Ectodermal cell (in vitro differentiated cells): Measurements from ENCODE around the gene ANAPC1.
"Not testable (repeated sequence)": the region's sequence is repeated elsewhere in the genome, so short reads cannot be mapped to it uniquely, and the experiment has no call there.

Experiments used
- H3K27ac ChIP-seq: 2 replicates; pipeline ENCODE4 v1.7.0; 2013; ENCODE audit warnings: mild to moderate bottlenecking, low read depth, low read length; ENCODE audit not compliant: insufficient read depth, poor library complexity, severe bottlenecking
- H3K27me3 ChIP-seq: 2 replicates; pipeline ENCODE4 v1.7.0; 2013; ENCODE audit warnings: mild to moderate bottlenecking, low read length; ENCODE audit not compliant: insufficient read depth, control insufficient read depth, poor library complexity, severe bottlenecking
- H3K36me3 ChIP-seq: one replicate; pipeline ENCODE4 v1.7.0; 2013; ENCODE audit warnings: low read length; ENCODE audit not compliant: control insufficient read depth, insufficient read depth
- H3K4me1 ChIP-seq: one replicate; pipeline ENCODE4 v1.7.0; 2013; ENCODE audit warnings: low read length; ENCODE audit not compliant: control insufficient read depth, insufficient read depth
- H3K4me3 ChIP-seq: 2 replicates; pipeline ENCODE4 v1.7.0; 2013; ENCODE audit warnings: low read depth, low read length, control low read depth; ENCODE audit not compliant: insufficient read depth
- H3K9me3 ChIP-seq: 2 replicates; pipeline ENCODE4 v1.7.0; 2013; ENCODE audit warnings: mild to moderate bottlenecking, low read length, moderate library complexity; ENCODE audit not compliant: control insufficient read depth
- WGBS, 2 experiments: methylation state at CpG; one replicate each; pipeline ENCODE4 v1.1.7; 2013; ENCODE audit warnings: missing lambda C conversion rate in 2 of 2; 5-methylcytosine and 5-hydroxymethylcytosine counted together

Gene ANAPC1

GRCh38 chr2:111812970-111813622, 70.9 kb downstream of the ANAPC1 start:
- not testable (repeated sequence) for H3K4me1 ChIP-seq, H3K9me3 ChIP-seq, H3K27me3 ChIP-seq, H3K27ac ChIP-seq, H3K4me3 ChIP-seq, H3K36me3 ChIP-seq
- 100% methylated on average over 1 of the region's 7 CpGs; no CpG with 5 or more reads in 1 of the 2 experiments for WGBS, 2 experiments

- H3K9me3 ChIP-seq, H3K27ac ChIP-seq, H3K36me3 ChIP-seq, H3K4me3 ChIP-seq, H3K27me3 ChIP-seq, H3K4me1 ChIP-seq: not testable (repeated sequence)
- WGBS, 2 experiments, result no CpG with 5 or more reads among the region's 1 CpG
Measured at GRCh38 chr2:111790633-111791032, 93.4 kb downstream of the ANAPC1 start.

- not testable (repeated sequence) for H3K9me3 ChIP-seq, H3K4me3 ChIP-seq, H3K27ac ChIP-seq, H3K36me3 ChIP-seq, H3K4me1 ChIP-seq, H3K27me3 ChIP-seq
- 89 to 100% methylated on average over 3 of the region's 3 CpGs for WGBS, 2 experiments
Measured at GRCh38 chr2:111784081-111784480, 99.9 kb downstream of the ANAPC1 start.

GRCh38 chr2:111782195-111782594, 101.8 kb downstream of the ANAPC1 start:
- 80% methylated on average over 2 of the region's 6 CpGs; no CpG with 5 or more reads in 1 of the 2 experiments for WGBS, 2 experiments
- not testable (repeated sequence) for H3K36me3 ChIP-seq, H3K27me3 ChIP-seq

GRCh38 chr2:111781443-111782094, 102.4 kb downstream of the ANAPC1 start:
- WGBS, 2 experiments, result 93 to 100% methylated on average over 5 of the region's 9 CpGs
- H3K4me3 ChIP-seq, H3K27ac ChIP-seq: not testable (repeated sequence)

More at GRCh38 chr2:111782195-111782594, 101.8 kb downstream of the ANAPC1 start:
- H3K4me1 ChIP-seq, H3K4me3 ChIP-seq, H3K9me3 ChIP-seq, H3K27ac ChIP-seq: not testable (repeated sequence)

GRCh38 chr2:111777155-111777554, 106.8 kb downstream of the ANAPC1 start:
- H3K4me3 ChIP-seq, H3K36me3 ChIP-seq, H3K9me3 ChIP-seq, H3K27ac ChIP-seq, H3K27me3 ChIP-seq, H3K4me1 ChIP-seq: not testable (repeated sequence)
- 88 to 92% methylated on average over 2 to 4 of the region's 4 CpGs for WGBS, 2 experiments

More at GRCh38 chr2:111781443-111782094, 102.4 kb downstream of the ANAPC1 start:
- not testable (repeated sequence) for H3K27me3 ChIP-seq, H3K36me3 ChIP-seq, H3K4me1 ChIP-seq, H3K9me3 ChIP-seq

- not testable (repeated sequence) for H3K4me3 ChIP-seq, H3K27ac ChIP-seq, H3K27me3 ChIP-seq, H3K9me3 ChIP-seq, H3K4me1 ChIP-seq, H3K36me3 ChIP-seq
- WGBS, 2 experiments, result no CpG with 5 or more reads among the region's 3 CpGs
Measured at GRCh38 chr2:111776296-111776695, 107.7 kb downstream of the ANAPC1 start.

GRCh38 chr2:111772180-111772579, 111.8 kb downstream of the ANAPC1 start:
- H3K4me3 ChIP-seq, H3K4me1 ChIP-seq, H3K27ac ChIP-seq, H3K27me3 ChIP-seq, H3K36me3 ChIP-seq, H3K9me3 ChIP-seq: not testable (repeated sequence)
- WGBS, 2 experiments, result no CpG with 5 or more reads among the region's 6 CpGs

GRCh38 chr2:111770916-111771658, 112.9 kb downstream of the ANAPC1 start:
- not testable (repeated sequence) for H3K36me3 ChIP-seq, H3K4me3 ChIP-seq, H3K27me3 ChIP-seq, H3K27ac ChIP-seq, H3K4me1 ChIP-seq, H3K9me3 ChIP-seq
- WGBS, 2 experiments, result no CpG with 5 or more reads among the region's 3 CpGs

GRCh38 chr2:111768266-111769190, 115.5 kb downstream of the ANAPC1 start:
- WGBS, 2 experiments, result 83 to 96% methylated on average over 5 of the region's 8 CpGs
- H3K4me3 ChIP-seq, H3K36me3 ChIP-seq, H3K4me1 ChIP-seq, H3K9me3 ChIP-seq, H3K27me3 ChIP-seq, H3K27ac ChIP-seq: not testable (repeated sequence)
